AG08395 (cell line): ENCODE data around the gene TPRKB.
"Not testable (repeated sequence)": the region's sequence is repeated elsewhere in the genome, so short reads cannot be mapped to it uniquely, and the experiment has no call there.

ENCODE experiments used
- DNase-seq: peaks from one replicate; pipeline ENCODE4 v3.0.0; 2012; ENCODE audit warnings: mixed read lengths, low spot score

Gene TPRKB

GRCh38 chr2:73736855-73737779, at the start of gene TPRKB:
TSS of gene TPRKB (minus strand) at chr2:73737345. CDS start at chr2:73734569, 2,776 bp downstream.
- peak; percentile 99 for DNase-seq

GRCh38 chr2:73783883-73784282, 46.7 kb upstream of the TPRKB start, which contains the start of gene C2orf78:
TSS of gene C2orf78 (plus strand) at chr2:73784183. CDS start at chr2:73784310, 127 bp downstream.
- not testable (repeated sequence) for DNase-seq

- not testable (repeated sequence) for DNase-seq
Observed at GRCh38 chr2:73783402-73783801, 46.3 kb upstream of the TPRKB start.

GRCh38 chr2:73780237-73780582, 43.1 kb upstream of the TPRKB start:
- no peak for DNase-seq

GRCh38 chr2:73779467-73780236, 42.5 kb upstream of the TPRKB start, which contains the start of gene DUSP11:
TSS of gene DUSP11 (minus strand) at chr2:73780103. CDS start at chr2:73779974, 129 bp downstream.
- peak; percentile 98 for DNase-seq

GRCh38 chr2:73778867-73779466, 41.8 kb upstream of the TPRKB start:
- not testable (repeated sequence) for DNase-seq

- no peak for DNase-seq
Observed at GRCh38 chr2:73776869-73777519, 39.8 kb upstream of the TPRKB start.

- no peak for DNase-seq
Observed at GRCh38 chr2:73776381-73776780, 39.2 kb upstream of the TPRKB start.

- DNase-seq: no peak
Observed at GRCh38 chr2:73772819-73773218, 35.7 kb upstream of the TPRKB start.

- DNase-seq: no peak
Observed at GRCh38 chr2:73770725-73771124, 33.6 kb upstream of the TPRKB start.

GRCh38 chr2:73766994-73767393, 29.8 kb upstream of the TPRKB start:
- DNase-seq: no peak

GRCh38 chr2:73766349-73766748, 29.2 kb upstream of the TPRKB start:
- DNase-seq: no peak

GRCh38 chr2:73764945-73765344, 27.8 kb upstream of the TPRKB start:
- DNase-seq: no peak

GRCh38 chr2:73762571-73762970, 25.4 kb upstream of the TPRKB start:
- DNase-seq: peak; percentile 23

- DNase-seq: no peak
Observed at GRCh38 chr2:73759904-73760303, 22.8 kb upstream of the TPRKB start.

- DNase-seq: peak; percentile 25
Observed at GRCh38 chr2:73759285-73759764, 22.2 kb upstream of the TPRKB start.

GRCh38 chr2:73754332-73754731, 17.2 kb upstream of the TPRKB start:
- DNase-seq: not testable (repeated sequence)

GRCh38 chr2:73749314-73749713, 12.2 kb upstream of the TPRKB start:
- DNase-seq: no peak

- no peak for DNase-seq
Observed at GRCh38 chr2:73746877-73747208, 9.7 kb upstream of the TPRKB start.

GRCh38 chr2:73746015-73746876, 9.1 kb upstream of the TPRKB start:
- DNase-seq: no peak

- no peak for DNase-seq
Observed at GRCh38 chr2:73740767-73741166, 3.6 kb upstream of the TPRKB start.
